ENCODE data around the gene FOXA2.

DNA sequence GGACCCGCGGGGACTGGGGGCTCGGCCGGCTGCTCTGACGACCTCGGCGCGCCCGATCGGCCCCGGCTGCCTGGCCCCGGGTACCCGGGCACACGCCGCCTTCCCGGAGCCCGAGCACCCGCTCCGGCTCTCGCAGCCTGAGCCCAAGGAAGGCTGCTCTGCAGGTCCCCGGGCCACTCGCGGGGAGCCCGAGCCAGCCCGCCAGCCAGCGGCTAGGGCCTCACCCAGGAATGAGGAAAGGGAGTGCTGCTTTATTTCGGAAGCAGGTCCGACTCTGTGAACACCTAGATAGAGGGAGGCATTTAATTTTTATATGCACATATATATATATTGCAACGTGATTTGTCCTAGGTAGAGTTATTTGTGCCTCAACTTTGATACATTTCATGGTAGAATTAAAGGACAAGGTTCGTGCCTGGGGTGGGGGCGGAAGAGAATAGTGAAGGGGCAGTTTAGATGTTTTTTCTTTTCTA is 15.5 kb downstream of the FOXA2 start:
- TF ChIP-seq YY1 (IDR thresholded peaks at IDR 0.05; ENCODE audit: insufficient read depth, insufficient read length) = no peak
- no peak for TF ChIP-seq ZNF274 (IDR thresholded peaks at IDR 0.05; ENCODE audit: low read depth, low read length)

Data from NT2/D1 (cell line).